Esophagus squamous epithelium (tissue), 4 donors: ENCODE measurements around the gene OR1C1.
"Not testable (repeated sequence)": the region's sequence is repeated elsewhere in the genome, so short reads cannot be mapped to it uniquely, and the experiment has no call there.

ENCODE experiments used
- CTCF ChIP-seq, 6 experiments: fragments of 450-650 bp in 4 of 6; fragments of 200-600 bp in 2 of 6; sonication (generic) in 2 of 6; IDR thresholded peaks; one replicate each; pipeline ENCODE4 v1.5.1; 2016 to 2019; ENCODE audit warnings: antibody characterized with exemption in 6 of 6, mild to moderate bottlenecking in 4 of 6, moderate library complexity in 4 of 6
- POLR2A ChIP-seq, 4 donors: fragments of 450-650 bp; IDR thresholded peaks; one replicate each; pipeline ENCODE4 v1.6.1; 2017; ENCODE audit warnings: antibody characterized with exemption in 4 of 4, mild to moderate bottlenecking in 4 of 4, moderate library complexity in 3 of 4

GRCh38 chr1:247754311-247754710 is 6.0 kb downstream of the OR1C1 start:
- TF ChIP-seq POLR2A, CTCF (IDR thresholded peaks at IDR 0.05): not testable (repeated sequence)
